ENCODE data around the gene TMEM19. TPM values are rescaled to one million over a fixed set of nuclear protein-coding genes. Genes with fewer than 3 reads are reported as not detected.

The TMEM19 gene
- total RNA-seq, 2 donors from 2014 or later, result 41.9 to 48.8 TPM

DNA sequence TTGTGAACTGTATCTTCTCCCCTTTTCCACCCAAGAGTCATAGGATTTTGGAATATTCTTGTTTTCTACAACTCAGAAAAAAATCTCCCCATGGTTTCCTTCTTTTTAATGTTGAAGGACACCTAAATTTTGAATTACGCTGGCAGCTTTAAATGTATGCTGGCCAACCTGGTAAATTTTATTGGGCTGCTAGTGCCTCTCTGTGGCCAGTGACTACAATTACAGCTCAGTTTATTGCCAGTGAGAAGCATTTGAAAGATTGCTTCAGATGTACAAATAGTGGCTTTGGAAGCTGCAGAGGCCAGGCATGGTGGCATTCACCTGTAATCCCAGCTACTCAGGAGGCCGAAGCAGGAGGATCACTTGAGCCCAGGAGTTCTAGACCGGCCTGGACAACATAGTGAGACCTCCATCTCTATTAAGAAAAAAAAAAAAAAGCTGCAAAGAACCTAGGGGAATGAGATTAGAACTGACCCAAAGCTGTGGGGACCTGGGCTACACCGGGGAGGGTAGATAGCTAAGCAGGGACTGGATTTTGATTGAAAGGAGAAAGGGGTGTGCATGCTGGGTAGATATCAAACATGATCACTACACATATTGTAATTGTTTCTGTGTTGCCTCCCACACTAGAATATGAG, 61.2 kb downstream of the TMEM19 start:
- DNase-seq (peak in 1 of 2 donors; percentile 34), ATAC-seq (peak; percentile 91)
- intact Hi-C loops (cut with DNase I, micrococcal nuclease), result loop anchor here in 1 of 2 donors (5.0 kb wide), 1 partner anchor 330 kb away; no protein-coding TSS in a partner anchor

DNA sequence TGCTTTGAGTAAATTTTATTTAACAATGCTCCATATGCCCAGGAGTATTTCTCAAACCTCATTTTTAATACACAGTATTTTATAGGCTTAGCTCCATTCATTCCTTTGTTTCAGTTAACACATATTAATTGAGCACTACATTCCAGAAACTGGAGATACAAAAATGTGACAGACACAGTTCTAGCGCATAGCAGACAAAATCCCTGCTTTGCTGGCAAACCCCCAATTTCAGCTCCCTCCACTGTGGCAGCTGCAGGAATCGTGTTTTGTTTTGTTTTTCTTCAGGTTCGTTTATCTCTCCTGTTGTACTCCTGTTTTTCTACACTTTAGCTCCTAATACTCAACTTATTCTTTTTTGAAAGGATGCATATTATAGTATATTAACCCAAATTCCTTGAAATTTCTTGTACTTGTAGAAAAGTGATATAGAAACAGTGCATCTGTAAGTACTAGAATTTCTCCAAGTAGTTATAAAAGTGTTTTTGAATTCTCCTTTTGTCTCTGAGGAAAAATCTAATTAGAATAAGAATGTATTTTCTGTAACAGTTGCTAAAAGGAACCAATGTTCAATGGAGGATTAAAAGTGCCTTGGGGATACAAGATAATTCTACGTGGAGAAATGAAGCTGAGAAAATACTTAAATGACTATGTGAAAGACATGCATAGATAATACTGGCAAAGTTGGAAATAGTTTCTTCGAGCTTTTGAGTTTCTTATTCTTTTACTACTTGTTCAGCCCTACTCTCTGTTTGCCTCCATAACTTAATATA, 62.4 kb downstream of the TMEM19 start:
- intact Hi-C loops (cut with DNase I, micrococcal nuclease), result loop anchor here in 1 of 2 donors (5.0 kb wide), 1 partner anchor 331 kb away; no protein-coding TSS in a partner anchor
- DNase-seq (no peak), ATAC-seq (no peak)

DNA sequence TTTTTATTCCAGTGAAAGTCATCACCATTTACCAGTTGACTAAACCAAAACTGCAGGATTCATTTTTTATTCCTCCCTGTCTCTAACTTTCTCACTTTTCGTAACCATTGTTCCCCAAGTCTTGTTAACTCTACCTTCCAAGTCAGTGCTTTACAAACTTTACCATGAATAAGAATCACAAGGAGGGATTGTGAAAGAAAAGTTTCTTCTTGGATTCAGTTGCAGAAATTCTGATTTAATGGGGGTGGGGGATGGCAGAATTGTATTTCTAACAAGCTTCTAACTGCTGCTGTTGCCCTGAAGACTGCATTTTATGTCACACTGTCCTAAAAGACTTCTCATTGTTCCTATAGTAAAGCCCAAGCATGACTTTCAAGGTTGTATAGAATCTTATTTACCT, 63.8 kb downstream of the TMEM19 start:
- ATAC-seq, result no peak
- DNase-seq, result no peak

DNA sequence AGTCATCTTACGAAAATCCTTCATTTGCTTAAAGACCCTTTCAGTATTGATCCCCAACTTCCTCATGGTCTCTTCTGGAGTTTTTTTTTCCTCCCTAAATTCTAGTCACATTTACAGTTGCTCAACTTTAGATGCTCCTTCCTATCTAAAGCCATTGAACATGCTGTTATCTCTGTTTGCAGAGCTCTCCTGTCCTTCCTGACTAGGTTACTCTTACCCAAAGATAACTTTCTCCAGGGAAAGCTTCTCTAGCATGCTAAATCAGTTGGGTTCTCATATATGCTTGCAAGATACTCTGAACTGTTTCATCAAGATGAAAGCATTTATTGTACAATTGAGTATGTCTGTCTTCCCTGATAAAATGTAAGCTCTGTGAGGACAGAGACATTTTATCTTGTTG, 67.0 kb downstream of the TMEM19 start:
- intact Hi-C loops (cut with DNase I, micrococcal nuclease), result no loop called here
- ATAC-seq (no peak), DNase-seq (no peak)

More for the DNA sequence above, 63.8 kb downstream of the TMEM19 start:
- intact Hi-C loops (cut with DNase I, micrococcal nuclease), result loop anchor here in 1 of 2 donors (5.0 kb wide), 1 partner anchor 332 kb away; no protein-coding TSS in a partner anchor

Other genes with a start within 250 kb of the TMEM19 start
- 1 to 10 TPM; 4.5 to 5.2 TPM for gene LGR5, start 246.3 kb upstream of the TMEM19 start, total RNA-seq
- 10 to 100 TPM; 41.3 to 42.1 TPM for gene ZFC3H1, start 22.2 kb upstream of the TMEM19 start, total RNA-seq
- gene THAP2, start 21.8 kb upstream of the TMEM19 start, total RNA-seq, result 1 to 10 TPM; 2.1 to 3.5 TPM
- 10 to 100 TPM; 63.8 to 75.8 TPM for gene RAB21, start 68.8 kb downstream of the TMEM19 start, total RNA-seq
- 10 to 100 TPM; 24.5 to 29.0 TPM for gene TBC1D15, start 153.7 kb downstream of the TMEM19 start, total RNA-seq